Aorta (tissue), 5 donors: ENCODE data around the gene SP8. TPM values are rescaled to one million over a fixed set of nuclear protein-coding genes. Genes with fewer than 3 reads are reported as not detected.

ENCODE experiments used
- ATAC-seq: fragments of 200-7000 bp; cut with Tn5 transposase; one replicate; pipeline ENCODE4 v1.9.1; 2022; ENCODE audit warnings: moderate library complexity; ENCODE audit not compliant: low FRiP score
- DNase-seq, 2 donors: peaks; one replicate each; pipeline ENCODE4 v3.0.0-alpha.2; 2020
- H3K27ac ChIP-seq, 2 donors: one replicate each; pipeline ENCODE4 v1.5.1; 2013; ENCODE audit warnings: low read length in 2 of 2, mild to moderate bottlenecking in 2 of 2, moderate library complexity in 2 of 2, control low read depth in 1 of 2, inconsistent platforms in 1 of 2, low read depth in 1 of 2
- H3K27me3 ChIP-seq, 2 donors: one replicate each; pipeline ENCODE4 v1.6.1; 2013; ENCODE audit warnings: control low read depth in 1 of 2, low read length in 1 of 2, mild to moderate bottlenecking in 1 of 2, moderate library complexity in 1 of 2; ENCODE audit not compliant: insufficient read depth in 2 of 2, control insufficient read depth in 1 of 2
- H3K36me3 ChIP-seq, 2 donors: one replicate each; pipeline ENCODE4 v1.6.1; 2013; ENCODE audit warnings: control low read depth in 1 of 2, low read length in 1 of 2, mild to moderate bottlenecking in 1 of 2; ENCODE audit not compliant: insufficient read depth in 2 of 2, control insufficient read depth in 1 of 2
- H3K4me1 ChIP-seq, 2 donors: one replicate each; pipeline ENCODE4 v1.6.1; 2013; ENCODE audit warnings: low read length in 2 of 2, control low read depth in 1 of 2, mild to moderate bottlenecking in 1 of 2, moderate library complexity in 1 of 2; ENCODE audit not compliant: insufficient read depth in 2 of 2, control insufficient read depth in 1 of 2
- H3K4me3 ChIP-seq, 2 donors: one replicate each; pipeline ENCODE4 v1.5.1; 2013; ENCODE audit warnings: low read length in 2 of 2, control low read depth in 1 of 2, mild to moderate bottlenecking in 1 of 2
- H3K9me3 ChIP-seq: one replicate; pipeline ENCODE4 v1.6.1; 2013; ENCODE audit warnings: mild to moderate bottlenecking, low read length; ENCODE audit not compliant: control insufficient read depth
- WGBS, 2 donors: extraction: QIAGEN DNeasy Blood & Tissue Kit; methylation state at CpG; one replicate each; pipeline ENCODE4 v1.1.7; 2013; 5-methylcytosine and 5-hydroxymethylcytosine counted together
- intact Hi-C, 2 donors: fragments of 100-400 bp; cut with DNase I; formaldehyde crosslinking; loops; one replicate each; pipeline versions ENCODE4 v1.14.2 to v1.15.0; 2022
- polyA plus RNA-seq, 2 donors: library from polyadenylated mRNA; stranded (reverse); fragments of 200-250 nt; gene quantifications; one replicate each; pipeline ENCODE4 v1.2.3, GENCODE V29; 2013
- total RNA-seq, 2 donors: library from RNA; stranded (reverse); fragmentation: NEBNext Ultra II Directional; extraction: Animal tissue kit (Norgen Biotek cat#: 25700); gene quantifications; one replicate each; pipeline ENCODE4 v1.2.1, GENCODE V29; 2021
- donor health status: healthy with polysubstance abuse.
- donor health status: Bipolar disorder and iron deficiency.
- donor health status: DM: no; HTN: no; CAD: no.
- donor health status: DM: no; HTN: no; CAD: no.
- donor health status: DM: yes; HTN: yes; CAD: no.

The SP8 gene
- total and polyA plus RNA-seq, 4 donors, result not detected

- intact Hi-C loops, result no loop called here
- Histone ChIP-seq H3K27ac (no peak overlapping the region), H3K36me3 (no peaks in the 10 kb centered on the region), H3K4me3 (no peak overlapping the region), H3K4me1 (no peaks in the 10 kb centered on the region), H3K27me3 (peaks cover 0 to 5% of the 10 kb centered on the region in 2 donors), H3K9me3 (no peaks in the 10 kb centered on the region)
- ATAC-seq, result no peak
- no peak for DNase-seq
- WGBS, 2 donors, result 84% methylated on average over 3 of the region's 3 CpGs
Measured at GRCh38 chr7:20747001-20747400, 39.7 kb downstream of the SP8 start.

- Histone ChIP-seq H3K9me3 (no peaks in the 10 kb centered on the region), H3K4me3 (no peak overlapping the region), H3K4me1 (no peaks in the 10 kb centered on the region), H3K27ac (no peak overlapping the region), H3K27me3 (no peaks in the 10 kb centered on the region), H3K36me3 (no peaks in the 10 kb centered on the region)
- intact Hi-C loops, result no loop called here
- 58 to 63% methylated on average over 7 of the region's 7 CpGs for WGBS, 2 donors
- ATAC-seq (no peak), DNase-seq (no peak)
Measured at GRCh38 chr7:20745702-20746101, 41.0 kb downstream of the SP8 start.

GRCh38 chr7:20744954-20745446 is 41.7 kb downstream of the SP8 start:
- Histone ChIP-seq H3K9me3 (no peaks in the 10 kb centered on the region), H3K27me3 (no peaks in the 10 kb centered on the region), H3K4me3 (no peak overlapping the region), H3K4me1 (no peaks in the 10 kb centered on the region), H3K27ac (no peak overlapping the region), H3K36me3 (no peaks in the 10 kb centered on the region)
- intact Hi-C loops, result no loop called here
- DNase-seq (no peak), ATAC-seq (no peak)
- WGBS, 2 donors, result 13 to 16% methylated on average over 7 of the region's 7 CpGs

- no peak for DNase-seq
- H3K4me3 ChIP-seq, result no peak overlapping the region
- H3K27me3 ChIP-seq, result no peaks in the 10 kb centered on the region
- intact Hi-C loops, result no loop called here
- no peak overlapping the region for H3K27ac ChIP-seq
- ATAC-seq, result no peak
- 76 to 85% methylated on average over 5 of the region's 5 CpGs for whole genome bisulfite sequencing, 2 donors
- H3K9me3 ChIP-seq, result no peaks in the 10 kb centered on the region
- no peaks in the 10 kb centered on the region for H3K36me3 ChIP-seq
- H3K4me1 ChIP-seq, result no peaks in the 10 kb centered on the region
Measured at GRCh38 chr7:20742913-20743312, 43.8 kb downstream of the SP8 start.

GRCh38 chr7:20741801-20742200 is 44.9 kb downstream of the SP8 start:
- Histone ChIP-seq H3K27ac (no peak overlapping the region), H3K9me3 (no peaks in the 10 kb centered on the region), H3K4me1 (no peaks in the 10 kb centered on the region), H3K36me3 (no peaks in the 10 kb centered on the region), H3K4me3 (no peak overlapping the region), H3K27me3 (no peaks in the 10 kb centered on the region)
- DNase-seq, result no peak
- WGBS, 2 donors, result 94% methylated on average over 2 of the region's 2 CpGs
- intact Hi-C loops, result no loop called here
- ATAC-seq, result no peak

- Histone ChIP-seq H3K9me3 (no peaks in the 10 kb centered on the region), H3K4me1 (no peaks in the 10 kb centered on the region), H3K27ac (no peak overlapping the region), H3K36me3 (no peaks in the 10 kb centered on the region), H3K4me3 (no peak overlapping the region), H3K27me3 (no peaks in the 10 kb centered on the region)
- 92% methylated on average over 11 of the region's 11 CpGs for WGBS, 2 donors
- intact Hi-C loops, result no loop called here
- ATAC-seq (no peak), DNase-seq (no peak)
Measured at GRCh38 chr7:20738518-20739481, 47.9 kb downstream of the SP8 start.

GRCh38 chr7:20737840-20738448 is 48.7 kb downstream of the SP8 start:
- no peaks in the 10 kb centered on the region for H3K27me3 ChIP-seq
- H3K4me1 ChIP-seq, result no peaks in the 10 kb centered on the region
- WGBS, 2 donors, result 58 to 65% methylated on average over 5 of the region's 5 CpGs
- no peak for ATAC-seq
- H3K9me3 ChIP-seq, result no peaks in the 10 kb centered on the region
- no peak for DNase-seq
- H3K27ac ChIP-seq, result no peak overlapping the region
- intact Hi-C loops, result no loop called here
- H3K4me3 ChIP-seq, result no peak overlapping the region
- H3K36me3 ChIP-seq, result no peaks in the 10 kb centered on the region

GRCh38 chr7:20735346-20736065 is 51.2 kb downstream of the SP8 start:
- no peak for ATAC-seq
- DNase-seq, result no peak
- no peaks in the 10 kb centered on the region for H3K27me3 ChIP-seq
- no peaks in the 10 kb centered on the region for H3K4me1 ChIP-seq
- H3K27ac ChIP-seq, result no peak overlapping the region
- no peak overlapping the region for H3K4me3 ChIP-seq
- WGBS, 2 donors, result 80 to 84% methylated on average over 4 of the region's 4 CpGs
- H3K9me3 ChIP-seq, result no peaks in the 10 kb centered on the region
- H3K36me3 ChIP-seq, result no peaks in the 10 kb centered on the region
- intact Hi-C loops, result no loop called here
